ENCODE measurements around the gene SCNN1B.
A peak's percentile ranks its signal among the peaks of the same experiment; 100 is the strongest.
"Not testable (repeated sequence)": the region's sequence is repeated elsewhere in the genome, so short reads cannot be mapped to it uniquely, and the experiment has no call there.

SCNN1B gene, protein sequence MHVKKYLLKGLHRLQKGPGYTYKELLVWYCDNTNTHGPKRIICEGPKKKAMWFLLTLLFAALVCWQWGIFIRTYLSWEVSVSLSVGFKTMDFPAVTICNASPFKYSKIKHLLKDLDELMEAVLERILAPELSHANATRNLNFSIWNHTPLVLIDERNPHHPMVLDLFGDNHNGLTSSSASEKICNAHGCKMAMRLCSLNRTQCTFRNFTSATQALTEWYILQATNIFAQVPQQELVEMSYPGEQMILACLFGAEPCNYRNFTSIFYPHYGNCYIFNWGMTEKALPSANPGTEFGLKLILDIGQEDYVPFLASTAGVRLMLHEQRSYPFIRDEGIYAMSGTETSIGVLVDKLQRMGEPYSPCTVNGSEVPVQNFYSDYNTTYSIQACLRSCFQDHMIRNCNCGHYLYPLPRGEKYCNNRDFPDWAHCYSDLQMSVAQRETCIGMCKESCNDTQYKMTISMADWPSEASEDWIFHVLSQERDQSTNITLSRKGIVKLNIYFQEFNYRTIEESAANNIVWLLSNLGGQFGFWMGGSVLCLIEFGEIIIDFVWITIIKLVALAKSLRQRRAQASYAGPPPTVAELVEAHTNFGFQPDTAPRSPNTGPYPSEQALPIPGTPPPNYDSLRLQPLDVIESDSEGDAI

DNA sequence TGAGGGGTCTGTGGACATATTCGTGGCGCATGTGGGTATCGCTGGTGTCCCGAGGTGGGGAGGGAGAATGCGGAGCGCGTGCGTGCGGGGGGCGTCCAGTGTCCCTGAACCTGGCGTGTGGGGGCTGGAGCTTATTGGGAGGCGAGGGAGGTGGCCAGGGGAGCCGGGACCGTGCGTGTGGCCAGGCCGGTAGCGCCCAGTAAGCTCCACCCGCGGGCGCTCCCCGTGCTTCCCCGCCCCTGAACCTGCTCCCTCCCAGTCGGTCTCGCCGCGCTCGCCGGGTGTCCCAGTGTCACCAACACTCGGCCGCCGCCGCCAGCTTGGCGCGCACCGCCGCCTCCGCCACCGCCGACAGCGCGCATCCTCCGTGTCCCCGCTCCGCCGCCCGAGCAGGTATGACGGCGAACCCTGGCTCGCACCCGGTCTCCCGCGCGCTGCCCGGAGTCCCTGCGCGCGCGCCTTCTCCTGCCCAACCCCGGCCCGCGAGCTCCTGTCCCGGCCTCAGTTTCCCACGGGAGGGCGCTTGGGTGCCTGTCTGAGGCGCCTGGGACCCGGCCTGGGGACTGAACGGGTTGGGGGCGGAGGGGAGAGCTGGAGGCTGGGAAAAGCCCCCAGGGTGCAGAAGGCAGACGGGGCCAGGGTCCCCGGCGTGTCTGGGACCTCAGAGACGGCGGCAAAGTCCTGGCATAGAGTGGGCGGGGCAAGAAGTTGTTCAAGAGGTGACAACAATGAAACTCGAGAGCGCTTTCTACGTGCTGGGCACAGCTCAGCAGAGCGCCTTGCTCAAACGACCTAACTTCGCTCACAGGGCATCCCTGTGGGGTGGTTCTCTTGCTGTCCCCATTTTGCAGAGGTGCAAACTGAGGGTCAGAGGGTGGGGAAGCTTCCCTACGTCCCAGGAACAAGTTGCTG lies at the start of gene SCNN1B:
Gene SCNN1B, plus strand, starts transcription at position 258 of the 912 bp plus-strand sequence. CDS start 46,298 bp downstream, outside the sequence.
- H3K4me3 ChIP-seq (ENCODE audit: low read depth, low read length) = no peak within 1 kb of the TSS
- TF ChIP-seq, protein P1, sequence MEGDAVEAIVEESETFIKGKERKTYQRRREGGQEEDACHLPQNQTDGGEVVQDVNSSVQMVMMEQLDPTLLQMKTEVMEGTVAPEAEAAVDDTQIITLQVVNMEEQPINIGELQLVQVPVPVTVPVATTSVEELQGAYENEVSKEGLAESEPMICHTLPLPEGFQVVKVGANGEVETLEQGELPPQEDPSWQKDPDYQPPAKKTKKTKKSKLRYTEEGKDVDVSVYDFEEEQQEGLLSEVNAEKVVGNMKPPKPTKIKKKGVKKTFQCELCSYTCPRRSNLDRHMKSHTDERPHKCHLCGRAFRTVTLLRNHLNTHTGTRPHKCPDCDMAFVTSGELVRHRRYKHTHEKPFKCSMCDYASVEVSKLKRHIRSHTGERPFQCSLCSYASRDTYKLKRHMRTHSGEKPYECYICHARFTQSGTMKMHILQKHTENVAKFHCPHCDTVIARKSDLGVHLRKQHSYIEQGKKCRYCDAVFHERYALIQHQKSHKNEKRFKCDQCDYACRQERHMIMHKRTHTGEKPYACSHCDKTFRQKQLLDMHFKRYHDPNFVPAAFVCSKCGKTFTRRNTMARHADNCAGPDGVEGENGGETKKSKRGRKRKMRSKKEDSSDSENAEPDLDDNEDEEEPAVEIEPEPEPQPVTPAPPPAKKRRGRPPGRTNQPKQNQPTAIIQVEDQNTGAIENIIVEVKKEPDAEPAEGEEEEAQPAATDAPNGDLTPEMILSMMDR (conservative IDR thresholded peaks at IDR 0.05; ENCODE audit: low read depth, low read length) = no peak
- no peak for DNase-seq (ENCODE audit: low read depth)

DNA sequence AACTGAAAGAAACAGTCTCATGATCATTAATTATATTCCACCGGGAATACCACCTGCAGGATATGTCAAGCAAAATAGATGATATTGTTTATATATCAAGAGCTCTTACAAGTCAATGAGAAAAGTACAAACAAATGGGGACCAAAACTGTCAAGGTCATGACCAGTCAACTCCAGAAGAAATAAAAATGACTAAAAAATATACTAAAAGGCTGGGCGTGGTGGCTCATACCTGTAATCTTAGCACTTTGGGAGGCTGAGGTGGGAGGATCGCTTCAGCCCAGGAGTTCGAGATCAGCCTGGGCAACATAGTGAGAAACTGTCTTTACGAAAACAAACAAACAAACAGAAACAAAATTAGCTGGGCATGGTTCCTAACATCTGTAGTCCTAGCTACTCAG lies 49.8 kb upstream of the SCNN1B start:
- no peak for DNase-seq (ENCODE audit: low read depth)
- H3K4me3 ChIP-seq (ENCODE audit: low read depth, low read length) = no peak overlapping the region
- TF ChIP-seq, protein P1 (conservative IDR thresholded peaks at IDR 0.05; ENCODE audit: low read depth, low read length) = no peak

DNA sequence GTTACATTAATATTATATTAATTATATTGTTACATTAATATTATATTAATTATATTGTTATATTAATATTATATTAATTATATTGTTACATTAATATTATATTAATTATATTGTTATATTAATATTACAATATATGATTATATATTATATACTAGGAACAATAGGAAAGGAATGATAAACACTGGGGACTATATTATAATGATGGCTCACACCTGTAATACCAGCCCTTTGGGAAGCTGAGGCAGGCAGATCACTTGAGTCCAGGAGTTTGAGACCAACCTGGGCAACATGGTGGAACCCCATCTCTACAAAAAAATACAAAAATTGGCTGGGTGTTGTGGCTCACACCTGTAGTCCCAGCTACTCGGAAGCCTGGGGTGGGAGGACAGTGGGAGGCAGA lies 48.5 kb upstream of the SCNN1B start:
- DNase-seq (ENCODE audit: low read depth); H3K4me3 ChIP-seq (ENCODE audit: low read depth, low read length): not testable (repeated sequence)

DNA sequence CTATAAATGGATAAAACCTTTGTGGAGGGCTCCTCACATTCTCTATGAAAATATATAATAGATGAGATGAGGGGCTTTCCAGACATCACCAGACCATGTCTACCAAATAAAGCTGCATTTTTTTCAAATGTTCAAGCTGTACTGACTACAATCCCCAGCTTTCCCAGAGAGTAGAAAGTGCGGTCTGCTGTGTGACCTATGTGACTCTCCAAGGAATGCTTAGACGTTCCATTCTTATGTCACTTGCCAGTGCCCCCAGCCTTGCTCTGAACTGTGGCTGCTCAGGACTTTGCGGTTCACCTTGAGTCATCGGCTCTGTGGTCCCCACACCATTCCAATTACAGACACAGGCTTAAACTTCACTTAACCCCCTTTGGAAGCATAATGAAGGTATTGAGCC lies 47.8 kb upstream of the SCNN1B start:
- H3K4me3 ChIP-seq (ENCODE audit: low read depth, low read length) = no peak overlapping the region
- TF ChIP-seq, protein P1 (conservative IDR thresholded peaks at IDR 0.05; ENCODE audit: low read depth, low read length) = no peak
- DNase-seq (ENCODE audit: low read depth) = peak; percentile 24

DNA sequence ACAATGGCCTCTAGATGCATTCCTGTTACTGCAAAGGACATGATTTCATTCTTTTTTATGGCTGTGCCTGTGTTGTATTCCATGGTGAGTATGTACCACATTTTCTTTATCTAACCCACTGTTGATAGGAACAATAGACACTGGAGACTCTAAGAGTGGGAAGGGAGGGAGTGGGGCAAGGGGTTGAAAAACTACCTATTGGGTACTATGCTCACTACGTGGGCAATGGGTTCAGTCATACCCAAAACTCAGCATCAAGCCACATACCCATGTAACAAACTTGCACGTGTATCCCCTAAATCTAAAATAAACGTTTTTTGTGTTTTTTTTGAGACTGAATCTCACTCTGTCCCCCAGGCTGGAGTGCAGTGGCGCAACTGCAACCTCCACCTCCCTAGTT lies 47.1 kb upstream of the SCNN1B start:
- TF ChIP-seq, protein P1 (conservative IDR thresholded peaks at IDR 0.05; ENCODE audit: low read depth, low read length) = no peak
- H3K4me3 ChIP-seq (ENCODE audit: low read depth, low read length) = no peak overlapping the region
- DNase-seq (ENCODE audit: low read depth) = no peak

DNA sequence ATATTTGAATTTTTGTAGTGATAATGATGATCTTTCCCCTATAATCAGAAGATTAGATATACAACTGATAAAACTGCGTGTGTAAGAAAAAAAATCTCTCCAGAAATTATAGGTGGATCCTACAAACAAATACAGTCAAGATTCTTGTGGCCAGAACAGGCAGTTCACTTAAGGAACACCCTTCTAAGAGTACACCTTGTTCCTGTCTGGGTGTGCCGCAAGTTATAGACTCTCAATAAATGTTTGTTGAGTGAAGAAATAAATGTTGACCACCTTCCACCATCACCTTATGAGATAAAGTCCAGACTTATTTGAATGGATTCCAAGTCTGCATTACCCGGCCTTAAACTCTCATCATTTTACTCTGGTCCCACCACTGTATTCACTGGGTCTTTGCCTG lies 45.7 kb upstream of the SCNN1B start:
- no peak for DNase-seq (ENCODE audit: low read depth)
- H3K4me3 ChIP-seq (ENCODE audit: low read depth, low read length) = no peak overlapping the region

More for the DNA sequence above, 45.7 kb upstream of the SCNN1B start:
- TF ChIP-seq, protein P1 (conservative IDR thresholded peaks at IDR 0.05; ENCODE audit: low read depth, low read length) = no peak
